Natural killer cell (primary cell): Measurements from ENCODE around the gene C2CD3. TPM values are rescaled to one million over a fixed set of nuclear protein-coding genes. Genes with fewer than 3 reads are reported as not detected.

ENCODE experiments used
- ATAC-seq, 3 donors: fragments of 150-1000 bp in 2 of 3; fragments of 200-7000 bp in 1 of 3; cut with Tn5 transposase; 1 replicate in 1 of 3; 2 replicates in 2 of 3; pipeline ENCODE4 v1.10.0; 2021; ENCODE audit warnings: mild to moderate bottlenecking in 2 of 3, moderate library complexity in 2 of 3
- DNase-seq, 2 donors: peaks; one replicate each; pipeline versions ENCODE4 v3.0.0 to v3.0.0-alpha.2; 2013 to 2021; ENCODE audit warnings: mixed read lengths in 1 of 2
- H3K27ac ChIP-seq: one replicate; pipeline ENCODE4 v1.5.1; 2013; ENCODE audit warnings: mild to moderate bottlenecking, low read length
- H3K27me3 ChIP-seq: one replicate; pipeline ENCODE4 v1.6.1; 2013; ENCODE audit warnings: low read length; ENCODE audit not compliant: control insufficient read depth, insufficient read depth
- H3K36me3 ChIP-seq: one replicate; pipeline ENCODE4 v1.6.1; 2013; ENCODE audit warnings: low read length; ENCODE audit not compliant: control insufficient read depth, insufficient read depth
- H3K4me1 ChIP-seq: one replicate; pipeline ENCODE4 v1.6.1; 2013; ENCODE audit warnings: low read length; ENCODE audit not compliant: control insufficient read depth, insufficient read depth
- H3K4me3 ChIP-seq: one replicate; pipeline ENCODE4 v1.5.1; 2013; ENCODE audit warnings: low read length
- H3K9me3 ChIP-seq: one replicate; pipeline ENCODE4 v1.6.1; 2013; ENCODE audit warnings: low read length; ENCODE audit not compliant: control insufficient read depth, insufficient read depth
- H3K27ac Mint-ChIP-seq, 2 donors: one replicate each; pipeline ENCODE4 v1.8.0; 2022; ENCODE audit warnings: mild to moderate bottlenecking in 2 of 2, mixed read lengths in 2 of 2, moderate library complexity in 1 of 2
- H3K27me3 Mint-ChIP-seq, 2 donors: one replicate each; pipeline ENCODE4 v1.8.0; 2022; ENCODE audit warnings: low read depth in 2 of 2, mixed read lengths in 2 of 2
- H3K36me3 Mint-ChIP-seq: one replicate; pipeline ENCODE4 v1.8.0; 2022; ENCODE audit warnings: mixed read lengths
- H3K4me1 Mint-ChIP-seq, 2 donors: one replicate each; pipeline ENCODE4 v1.8.0; 2022; ENCODE audit warnings: mixed read lengths in 2 of 2
- H3K4me3 Mint-ChIP-seq: one replicate; pipeline ENCODE4 v1.8.0; 2022; ENCODE audit warnings: mild to moderate bottlenecking, moderate library complexity, mixed read lengths
- H3K9me3 Mint-ChIP-seq, 2 donors: one replicate each; pipeline ENCODE4 v1.8.0; 2022; ENCODE audit warnings: mixed read lengths in 2 of 2
- CTCF ChIP-seq: fragments of 200-600 bp; IDR thresholded peaks from one replicate; pipeline ENCODE4 v1.8.0; 2022; ENCODE audit warnings: antibody characterized with exemption
- WGBS: methylation state at CpG from one replicate; pipeline ENCODE4 v1.1.7; 2013; ENCODE audit warnings: missing lambda C conversion rate; ENCODE audit not compliant: insufficient coverage; 5-methylcytosine and 5-hydroxymethylcytosine counted together
- intact Hi-C: fragments of 100-400 bp; cut with micrococcal nuclease; formaldehyde crosslinking; loops from one replicate; pipeline ENCODE4 v1.14.2; 2022
- total RNA-seq, 4 donors: library from RNA; stranded (reverse); fragments of 120-200 nt in 1 of 4; gene quantifications; one replicate each; pipeline versions ENCODE4 v1.2.3 to v1.2.4, GENCODE V29; 2013 to 2022

C2CD3 gene
- total RNA-seq, 3 donors from 2014 or later (not counting 1 experiment from before 2014, with no cell fraction given) = 55.0 to 67.6 (median 58.1) TPM

DNA sequence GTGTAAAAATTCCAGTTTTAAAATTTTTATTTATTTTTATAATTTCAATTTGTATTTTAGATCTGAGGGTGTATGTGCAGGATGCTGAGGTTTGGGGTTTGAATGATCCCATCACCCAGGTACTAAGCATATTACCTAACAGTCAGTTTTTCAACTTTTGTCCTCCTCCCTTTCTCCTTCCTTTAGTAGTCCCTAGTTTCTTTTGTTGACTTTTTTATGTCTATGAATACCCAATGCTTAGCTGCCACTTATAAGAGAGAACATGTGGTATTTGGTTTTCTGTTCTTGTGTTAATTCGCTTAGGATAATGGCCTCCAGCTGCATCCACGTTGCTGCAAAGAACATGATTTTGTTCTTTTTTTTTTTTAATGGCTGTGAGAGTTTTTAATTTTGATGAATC, 126.3 kb downstream of the C2CD3 start:
- Histone ChIP-seq H3K9me3 (no peaks in the 10 kb centered on the region), H3K4me1 (no peaks in the 10 kb centered on the region), H3K36me3 (peaks cover 33% of the 10 kb centered on the region), H3K27me3 (no peaks in the 10 kb centered on the region), H3K4me3 (no peak overlapping the region), H3K27ac (no peak overlapping the region)
- DNase-seq (no peak), ATAC-seq (no peak)
- H3K27ac Mint-ChIP-seq = no peak overlapping the region
- peaks cover 12% of the 10 kb centered on the region for H3K36me3 Mint-ChIP-seq
- H3K4me3 Mint-ChIP-seq = no peak overlapping the region
- intact Hi-C loops = no loop called here
- H3K27me3 Mint-ChIP-seq = no peaks in the 10 kb centered on the region
- no peaks in the 10 kb centered on the region for H3K9me3 Mint-ChIP-seq
- 95% methylated on average over 2 of the region's 2 CpGs for WGBS
- H3K4me1 Mint-ChIP-seq = no peaks in the 10 kb centered on the region
- TF ChIP-seq CTCF = no peak

GRCh38 chr11:74043450-74043849, 127.4 kb downstream of the C2CD3 start:
- no peak overlapping the region for H3K27ac ChIP-seq
- Mint-ChIP-seq H3K27me3 (no peaks in the 10 kb centered on the region), H3K36me3 (peaks cover 17% of the 10 kb centered on the region), H3K9me3 (no peaks in the 10 kb centered on the region), H3K27ac (no peak overlapping the region), H3K4me3 (no peak overlapping the region), H3K4me1 (no peaks in the 10 kb centered on the region)
- no peaks in the 10 kb centered on the region for H3K4me1 ChIP-seq
- H3K36me3 ChIP-seq = peaks cover 34% of the 10 kb centered on the region
- no CpG with 5 or more reads among the region's 1 CpG for WGBS
- no peaks in the 10 kb centered on the region for H3K9me3 ChIP-seq
- H3K27me3 ChIP-seq = no peaks in the 10 kb centered on the region
- H3K4me3 ChIP-seq = no peak overlapping the region
- ATAC-seq (no peak), DNase-seq (no peak)
- intact Hi-C loops = no loop called here
- no peak for TF ChIP-seq CTCF

DNA sequence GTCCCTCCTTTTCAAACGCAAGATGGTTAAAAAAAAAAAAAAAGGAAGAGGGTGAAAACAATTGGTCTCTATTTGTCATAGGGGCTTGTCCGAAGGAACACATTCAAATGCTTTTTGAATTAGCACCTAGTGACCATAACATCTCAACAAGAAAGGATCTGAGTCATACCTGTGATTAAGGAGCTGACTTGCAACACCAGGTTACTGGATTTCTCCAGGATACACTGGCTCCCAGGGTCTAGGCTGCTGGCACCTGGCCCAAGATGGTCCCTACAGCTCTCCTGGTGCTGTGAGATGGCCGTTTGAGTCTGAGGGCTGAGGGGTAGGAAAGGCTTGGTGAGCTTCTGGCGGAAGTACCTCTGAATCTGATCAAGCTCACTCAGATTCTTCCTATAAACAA, 133.5 kb downstream of the C2CD3 start:
- no peak overlapping the region for H3K27ac Mint-ChIP-seq
- Histone ChIP-seq H3K4me3 (no peak overlapping the region), H3K9me3 (no peaks in the 10 kb centered on the region), H3K36me3 (peaks cover 59% of the 10 kb centered on the region), H3K27ac (no peak overlapping the region), H3K27me3 (no peaks in the 10 kb centered on the region), H3K4me1 (no peaks in the 10 kb centered on the region)
- ATAC-seq (no peak), DNase-seq (no peak)
- no peaks in the 10 kb centered on the region for H3K4me1 Mint-ChIP-seq
- H3K36me3 Mint-ChIP-seq = peaks cover 23% of the 10 kb centered on the region
- WGBS = 100% methylated on average over 1 of the region's 4 CpGs
- H3K4me3 Mint-ChIP-seq = no peak overlapping the region
- intact Hi-C loops = no loop called here
- no peak for TF ChIP-seq CTCF
- H3K9me3 Mint-ChIP-seq = no peaks in the 10 kb centered on the region
- no peaks in the 10 kb centered on the region for H3K27me3 Mint-ChIP-seq

DNA sequence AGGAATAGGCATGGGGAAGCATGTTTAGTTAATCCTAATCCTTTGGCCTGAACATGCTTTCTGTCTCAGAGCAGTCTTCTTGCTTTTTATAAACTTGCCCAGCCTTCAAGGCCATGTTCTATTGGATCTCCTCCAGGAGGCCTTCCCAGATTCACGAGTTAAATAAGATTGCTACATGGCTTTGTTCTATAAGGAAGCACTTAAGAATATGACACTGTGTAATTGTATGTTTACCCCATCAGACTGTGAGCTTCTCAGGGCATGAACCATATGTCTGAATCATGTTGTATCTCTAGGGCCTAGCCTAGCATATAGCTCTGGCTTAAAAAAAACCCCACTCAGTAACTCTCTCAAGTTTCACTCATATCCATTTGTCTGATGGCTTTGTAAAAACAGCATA, 135.5 kb downstream of the C2CD3 start:
- H3K27ac ChIP-seq = no peak overlapping the region
- no peak overlapping the region for H3K27ac Mint-ChIP-seq
- TF ChIP-seq CTCF = no peak
- H3K36me3 ChIP-seq = peaks cover 51% of the 10 kb centered on the region
- no peak for ATAC-seq
- no peaks in the 10 kb centered on the region for H3K27me3 Mint-ChIP-seq
- peaks cover 10% of the 10 kb centered on the region for H3K4me1 ChIP-seq
- H3K4me3 Mint-ChIP-seq = no peak overlapping the region
- no peaks in the 10 kb centered on the region for H3K9me3 ChIP-seq
- H3K4me3 ChIP-seq = no peak overlapping the region
- H3K36me3 Mint-ChIP-seq = peaks cover 11% of the 10 kb centered on the region
- H3K9me3 Mint-ChIP-seq = no peaks in the 10 kb centered on the region
- H3K27me3 ChIP-seq = no peaks in the 10 kb centered on the region
- no peak for DNase-seq
- peaks cover 14 to 15% of the 10 kb centered on the region in 2 donors for H3K4me1 Mint-ChIP-seq
- 93% methylated on average over 1 of the region's 1 CpG for WGBS
- intact Hi-C loops = no loop called here
